GM10266 (cell line): ENCODE data around the gene KLHDC7A.

Experiments
- DNase-seq: peaks from one replicate; pipeline ENCODE4 v3.0.0; 2012; ENCODE audit errors: extremely low spot score
- CTCF ChIP-seq: IDR thresholded peaks from 2 replicates; pipeline ENCODE4 v1.5.1; 2012; ENCODE audit warnings: mild to moderate bottlenecking, low read depth; ENCODE audit not compliant: control insufficient read depth, insufficient read depth; ENCODE audit errors: missing control alignments

The KLHDC7A gene

GRCh38 chr1:18484276-18484675 is 3.5 kb downstream of the KLHDC7A start:
- no peak for TF ChIP-seq CTCF
- DNase-seq = no peak

- no peak for DNase-seq
- no peak for TF ChIP-seq CTCF
Observed at GRCh38 chr1:18484721-18485120, 4.0 kb downstream of the KLHDC7A start.

GRCh38 chr1:18485227-18485626 is 4.5 kb downstream of the KLHDC7A start:
- DNase-seq = no peak
- no peak for TF ChIP-seq CTCF

- TF ChIP-seq CTCF = no peak
- DNase-seq = no peak
Observed at GRCh38 chr1:18486195-18486594, 5.5 kb downstream of the KLHDC7A start.

- no peak for TF ChIP-seq CTCF
- no peak for DNase-seq
Observed at GRCh38 chr1:18489417-18490143, 8.8 kb downstream of the KLHDC7A start.

GRCh38 chr1:18491168-18491567 is 10.4 kb downstream of the KLHDC7A start:
- DNase-seq = no peak
- no peak for TF ChIP-seq CTCF

GRCh38 chr1:18494304-18494703 is 13.6 kb downstream of the KLHDC7A start:
- no peak for TF ChIP-seq CTCF
- DNase-seq = no peak
